GM12878 (cell line): ENCODE measurements around the gene IFI27L2. TPM values are rescaled to one million over a fixed set of nuclear protein-coding genes. Genes with fewer than 3 reads are reported as not detected.

Source experiments
- ATAC-seq: fragments of 200-7000 bp; cut with Tn5 transposase; 3 replicates; pipeline ENCODE4 v1.9.1; 2020; ENCODE audit warnings: mild to moderate bottlenecking, moderate library complexity
- BruUV-seq: library from RNA; stranded (reverse); fragments of 400-500 nt; replicated peaks from 2 replicates; lab custom pipeline; 2021; lab: Mats Ljungman, UMichigan
- CTCF ChIA-PET: fragments of 300-600 bp; sonication (Branson Sonifier 250); formaldehyde crosslinking; extraction: SDS; loops from one replicate; lab custom pipeline; 2021; ENCODE audit warnings: inconsistent platforms; lab: Yijun Ruan, JAX
- POLR2A ChIA-PET: fragments of 350-600 bp; formaldehyde crosslinking; extraction: SDS; loops from one replicate; lab custom pipeline; 2021; ENCODE audit warnings: inconsistent platforms; lab: Charles Lee
- RAD21 ChIA-PET: fragments of 300-600 bp; sonication (Branson Sonifier 250); formaldehyde crosslinking; loops from one replicate; lab custom pipeline; 2023; ENCODE audit warnings: antibody characterized with exemption; ENCODE audit not compliant: unreplicated experiment; lab: Charles Lee
- SMC1A ChIA-PET: fragments of 300-600 bp; sonication (Branson Sonifier 250); formaldehyde crosslinking; loops from one replicate; lab custom pipeline; 2023; ENCODE audit not compliant: unreplicated experiment, uncharacterized antibody; lab: Charles Lee
- DNase-seq: peaks from one replicate; pipeline ENCODE4 v3.0.0-alpha.2; 2011; ENCODE audit warnings: low read depth, low spot score
- FAIRE-seq: peaks from 3 replicates; lab custom pipeline; 2011; peaks lifted over from hg19 to GRCh38; lab: Jason Lieb, UNC
- H2AFZ ChIP-seq: 2 replicates; pipeline ENCODE4 v1.6.0; 2011; ENCODE audit warnings: low read depth, low read length, control low read depth; ENCODE audit not compliant: control insufficient read depth
- H3K27ac ChIP-seq: 2 replicates; pipeline ENCODE4 v1.5.1; 2011; ENCODE audit warnings: control low read depth; ENCODE audit not compliant: control insufficient read depth, insufficient read depth
- H3K27me3 ChIP-seq, 2 experiments: replicated peaks in 1 of 2; 2 replicates each; pipeline versions ENCODE4 v1.6.0 to v1.6.1; 2011; ENCODE audit warnings: low read length in 1 of 2; ENCODE audit not compliant: control insufficient read depth in 2 of 2, insufficient read depth in 2 of 2
- H3K36me3 ChIP-seq, 2 experiments: 2 replicates each; pipeline ENCODE4 v1.5.1; 2011; ENCODE audit warnings: low read length in 1 of 2; ENCODE audit not compliant: control insufficient read depth in 2 of 2, insufficient read depth in 2 of 2
- H3K4me1 ChIP-seq: 2 replicates; pipeline ENCODE4 v1.6.1; 2011; ENCODE audit warnings: mild to moderate bottlenecking, low read length, moderate library complexity, mixed read lengths; ENCODE audit not compliant: control insufficient read depth, insufficient read depth
- H3K4me2 ChIP-seq: 2 replicates; pipeline ENCODE4 v1.6.0; 2011; ENCODE audit warnings: control low read depth; ENCODE audit not compliant: control insufficient read depth, insufficient read depth
- H3K4me3 ChIP-seq: fragments of 200-600 bp; sonication (generic); 2 replicates; pipeline ENCODE4 v1.5.1; 2016
- H3K79me2 ChIP-seq: 2 replicates; pipeline ENCODE4 v1.6.0; 2011; ENCODE audit warnings: low read length; ENCODE audit not compliant: control insufficient read depth, insufficient read depth
- H3K9ac ChIP-seq: 2 replicates; pipeline ENCODE4 v1.8.0; 2011; ENCODE audit warnings: low read length, control low read depth, mixed read lengths; ENCODE audit not compliant: control insufficient read depth, insufficient read depth
- H3K9me3 ChIP-seq: replicated peaks from 3 replicates; pipeline ENCODE4 v1.5.1; 2011; ENCODE audit warnings: mild to moderate bottlenecking, low read length; ENCODE audit not compliant: control insufficient read depth, insufficient read depth
- H4K20me1 ChIP-seq: 2 replicates; pipeline ENCODE4 v1.6.0; 2011; ENCODE audit not compliant: control insufficient read depth, insufficient read depth
- CREM ChIP-seq: IDR thresholded peaks from 2 replicates; pipeline ENCODE4 v1.6.1; 2014; ENCODE audit warnings: antibody characterized with exemption, low read depth
- GATAD2B ChIP-seq: fragments of 450-650 bp; conservative IDR thresholded peaks from 2 replicates; pipeline ENCODE4 v1.6.1; 2017; ENCODE audit warnings: low read depth, mild to moderate bottlenecking, moderate library complexity
- HSF1 ChIP-seq: fragments of 150-350 bp; IDR thresholded peaks from 2 replicates; pipeline ENCODE4 v1.6.1; 2014; ENCODE audit warnings: mild to moderate bottlenecking, low read depth, low read length
- JUNB ChIP-seq: IDR thresholded peaks from 2 replicates; pipeline ENCODE4 v1.6.1; 2016; ENCODE audit warnings: antibody characterized with exemption, mild to moderate bottlenecking
- LARP7 ChIP-seq: fragments of 450-650 bp; IDR thresholded peaks from 2 replicates; pipeline ENCODE4 v1.6.1; 2017; ENCODE audit warnings: mild to moderate bottlenecking
- MLLT1 ChIP-seq: fragments of 450-650 bp; IDR thresholded peaks from 2 replicates; pipeline ENCODE4 v1.6.1; 2016; ENCODE audit warnings: mild to moderate bottlenecking
- RELA ChIP-seq: fragments of 450-650 bp; IDR thresholded peaks from 2 replicates; pipeline ENCODE4 v1.8.0; 2014; ENCODE audit warnings: borderline replicate concordance; ENCODE audit not compliant: partially characterized antibody
- ZBED1 ChIP-seq: IDR thresholded peaks from 2 replicates; pipeline ENCODE4 v1.6.1; 2016; ENCODE audit warnings: borderline replicate concordance
- ZNF622 ChIP-seq: fragments of 450-650 bp; IDR thresholded peaks from 2 replicates; pipeline ENCODE4 v1.6.1; 2017; ENCODE audit warnings: mild to moderate bottlenecking, inconsistent platforms
- WGBS: methylation state at CpG from one replicate; pipeline ENCODE4 v1.1.6; 2016; ENCODE audit warnings: low lambda C conversion rate; ENCODE audit not compliant: insufficient replicate concordance, insufficient coverage; ENCODE audit errors: missing lambda C conversion rate; 5-methylcytosine and 5-hydroxymethylcytosine counted together
- in situ Hi-C: fragments of 300-500 bp; cut with MboI; formaldehyde crosslinking; loops from 9 replicates; pipeline ENCODE4 v1.14.3; 2018; ENCODE audit warnings: mixed read lengths
- intact Hi-C: fragments of 100-400 bp; cut with micrococcal nuclease; formaldehyde crosslinking; loops from one replicate; pipeline ENCODE4 v1.14.2; 2022; ENCODE audit not compliant: unreplicated experiment
- polyA plus RNA-seq, 11 experiments: library from polyadenylated mRNA; depleted of rRNA in 4 of 11; unstranded in 6 of 11; stranded (reverse) in 5 of 11; fragments of >200 nt; fragmentation: Nextera tagmentation in 4 of 11; fragmentation: Illumina TruSeq in 1 of 11; extraction: Ambion mirVana in 4 of 11; extraction: Trizol in 1 of 11; gene quantifications; 1 replicate in 1 of 11; 2 replicates in 10 of 11; pipeline versions ENCODE4 v1.2.1 to v1.2.3, GENCODE V29; 2011 to 2016; ENCODE audit warnings: inconsistent platforms in 2 of 11, missing spikeins in 2 of 11, low read depth in 1 of 11
- total RNA-seq, 4 experiments: library from RNA; depleted of rRNA in 3 of 4; stranded (reverse); fragments of >200 nt in 3 of 4; fragmentation: Illumina TruSeq in 1 of 4; extraction: Trizol in 1 of 4; gene quantifications; 2 replicates each; pipeline versions ENCODE4 v1.2.1 to v1.2.3, GENCODE V29; 2013 to 2021
- TF ChIP-seq, protein P1 (sequence below): IDR thresholded peaks from 2 replicates; pipeline ENCODE4 v1.6.1; 2012; ENCODE audit warnings: low read depth, low read length, improper control_type of control experiment
- TF ChIP-seq, protein P2 (sequence below): IDR thresholded peaks from 2 replicates; pipeline ENCODE4 v1.6.1; 2012; ENCODE audit warnings: mild to moderate bottlenecking, low read depth, low read length

IFI27L2 gene
- total and polyA plus RNA-seq, 10 of the 15 experiments (the other 5 are each of a cell fraction or from before 2014, with no cell fraction given), result 26.6 to 134 (median 60.3) TPM

GRCh38 chr14:94116701-94117100 lies 12.7 kb downstream of the IFI27L2 start:
- SMC1A ChIA-PET, result no interaction called here
- 38% methylated on average over 10 of the region's 10 CpGs for WGBS
- BruUV-seq, result no TSS peak
- intact Hi-C loops (no loop called here), in situ Hi-C loops (no loop called here)
- no peak overlapping the region for H3K9ac ChIP-seq
- RAD21 ChIA-PET, result no interaction called here
- no peak overlapping the region for H3K27ac ChIP-seq
- H3K36me3 ChIP-seq, result no peaks in the 10 kb centered on the region
- TF ChIP-seq ZNF622, result no peak
- TF ChIP-seq, protein P1, sequence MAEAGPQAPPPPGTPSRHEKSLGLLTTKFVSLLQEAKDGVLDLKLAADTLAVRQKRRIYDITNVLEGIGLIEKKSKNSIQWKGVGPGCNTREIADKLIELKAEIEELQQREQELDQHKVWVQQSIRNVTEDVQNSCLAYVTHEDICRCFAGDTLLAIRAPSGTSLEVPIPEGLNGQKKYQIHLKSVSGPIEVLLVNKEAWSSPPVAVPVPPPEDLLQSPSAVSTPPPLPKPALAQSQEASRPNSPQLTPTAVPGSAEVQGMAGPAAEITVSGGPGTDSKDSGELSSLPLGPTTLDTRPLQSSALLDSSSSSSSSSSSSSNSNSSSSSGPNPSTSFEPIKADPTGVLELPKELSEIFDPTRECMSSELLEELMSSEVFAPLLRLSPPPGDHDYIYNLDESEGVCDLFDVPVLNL, result no peak
- no peak for TF ChIP-seq JUNB
- H3K4me3 ChIP-seq, result no peak overlapping the region
- no peaks in the 10 kb centered on the region for H3K4me1 ChIP-seq
- POLR2A ChIA-PET, result no interaction called here
- ATAC-seq (no peak), DNase-seq (no peak), FAIRE-seq (no peak)
- H3K79me2 ChIP-seq, result no peaks in the 10 kb centered on the region
- no peak overlapping the region for H2AFZ ChIP-seq
- no peaks in the 10 kb centered on the region; the same call in 2 of the 3 replicates for H3K9me3 ChIP-seq
- no peak overlapping the region for H3K4me2 ChIP-seq
- CTCF ChIA-PET, result no interaction called here
- H4K20me1 ChIP-seq, result no peaks in the 10 kb centered on the region
- H3K27me3 ChIP-seq, result peaks cover 2 to 5% of the 10 kb centered on the region in 2 experiments; a peak in 3 of 4 replicates

DNA sequence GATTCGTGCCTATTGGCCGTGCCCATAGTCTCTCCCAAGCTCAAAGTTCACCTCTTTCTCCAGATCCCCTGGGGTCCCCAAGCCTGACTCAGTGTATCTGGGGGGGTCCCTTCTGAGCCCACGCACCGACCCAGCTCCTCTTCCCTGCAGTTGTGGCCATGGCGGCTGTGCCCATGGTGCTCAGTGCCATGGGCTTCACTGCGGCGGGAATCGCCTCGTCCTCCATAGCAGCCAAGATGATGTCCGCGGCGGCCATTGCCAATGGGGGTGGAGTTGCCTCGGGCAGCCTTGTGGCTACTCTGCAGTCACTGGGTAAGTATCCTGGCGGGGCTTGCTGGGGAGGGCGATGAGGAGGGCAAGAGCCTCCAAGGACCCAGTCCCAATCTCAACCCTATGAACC lies 13.8 kb downstream of the IFI27L2 start:
- H3K4me1 ChIP-seq, result no peaks in the 10 kb centered on the region
- no peak overlapping the region for H3K4me2 ChIP-seq
- WGBS, result 65% methylated on average over 15 of the region's 15 CpGs
- intact Hi-C loops, result no loop called here
- ATAC-seq (no peak), DNase-seq (no peak), FAIRE-seq (no peak)
- no peak overlapping the region for H3K9ac ChIP-seq
- in situ Hi-C loops, result no loop called here
- H3K27me3 ChIP-seq, result peaks cover 2 to 5% of the 10 kb centered on the region in 2 experiments; a peak in 3 of 4 replicates
- ChIA-PET RAD21 (no interaction called here), POLR2A (no interaction called here), SMC1A (no interaction called here), CTCF (interaction anchor here (0.8 to 1.6 kb wide), 2 partner anchors 17 to 21 kb away, joined by 3 to 6 read pairs; no protein-coding TSS in a partner anchor)
- TF ChIP-seq, protein P2, sequence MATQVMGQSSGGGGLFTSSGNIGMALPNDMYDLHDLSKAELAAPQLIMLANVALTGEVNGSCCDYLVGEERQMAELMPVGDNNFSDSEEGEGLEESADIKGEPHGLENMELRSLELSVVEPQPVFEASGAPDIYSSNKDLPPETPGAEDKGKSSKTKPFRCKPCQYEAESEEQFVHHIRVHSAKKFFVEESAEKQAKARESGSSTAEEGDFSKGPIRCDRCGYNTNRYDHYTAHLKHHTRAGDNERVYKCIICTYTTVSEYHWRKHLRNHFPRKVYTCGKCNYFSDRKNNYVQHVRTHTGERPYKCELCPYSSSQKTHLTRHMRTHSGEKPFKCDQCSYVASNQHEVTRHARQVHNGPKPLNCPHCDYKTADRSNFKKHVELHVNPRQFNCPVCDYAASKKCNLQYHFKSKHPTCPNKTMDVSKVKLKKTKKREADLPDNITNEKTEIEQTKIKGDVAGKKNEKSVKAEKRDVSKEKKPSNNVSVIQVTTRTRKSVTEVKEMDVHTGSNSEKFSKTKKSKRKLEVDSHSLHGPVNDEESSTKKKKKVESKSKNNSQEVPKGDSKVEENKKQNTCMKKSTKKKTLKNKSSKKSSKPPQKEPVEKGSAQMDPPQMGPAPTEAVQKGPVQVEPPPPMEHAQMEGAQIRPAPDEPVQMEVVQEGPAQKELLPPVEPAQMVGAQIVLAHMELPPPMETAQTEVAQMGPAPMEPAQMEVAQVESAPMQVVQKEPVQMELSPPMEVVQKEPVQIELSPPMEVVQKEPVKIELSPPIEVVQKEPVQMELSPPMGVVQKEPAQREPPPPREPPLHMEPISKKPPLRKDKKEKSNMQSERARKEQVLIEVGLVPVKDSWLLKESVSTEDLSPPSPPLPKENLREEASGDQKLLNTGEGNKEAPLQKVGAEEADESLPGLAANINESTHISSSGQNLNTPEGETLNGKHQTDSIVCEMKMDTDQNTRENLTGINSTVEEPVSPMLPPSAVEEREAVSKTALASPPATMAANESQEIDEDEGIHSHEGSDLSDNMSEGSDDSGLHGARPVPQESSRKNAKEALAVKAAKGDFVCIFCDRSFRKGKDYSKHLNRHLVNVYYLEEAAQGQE, result no peak
- TF ChIP-seq LARP7, result no peak
- TF ChIP-seq ZBED1, result no peak
- TF ChIP-seq RELA, result no peak
- no peak for TF ChIP-seq CREM
- TF ChIP-seq GATAD2B, result no peak
- TF ChIP-seq HSF1, result no peak
- TF ChIP-seq MLLT1, result no peak
- H3K9me3 ChIP-seq, result no peaks in the 10 kb centered on the region; the same call in 2 of the 3 replicates
- H4K20me1 ChIP-seq, result no peaks in the 10 kb centered on the region
- no peaks in the 10 kb centered on the region for H3K79me2 ChIP-seq
- no peak overlapping the region for H3K4me3 ChIP-seq
- no peak overlapping the region for H3K27ac ChIP-seq
- no peak overlapping the region for H2AFZ ChIP-seq
- BruUV-seq, result no TSS peak
- no peaks in the 10 kb centered on the region for H3K36me3 ChIP-seq
